ENCODE data around the gene EXOC3L1. TPM values are rescaled to one million over a fixed set of nuclear protein-coding genes. Genes with fewer than 3 reads are reported as not detected.

The EXOC3L1 gene
- total RNA-seq, 1 donor from 2014 or later, result 4.1 TPM

- DNase-seq, result no peak
Observed at GRCh38 chr16:67186550-67186950, 3.4 kb downstream of the EXOC3L1 start.

GRCh38 chr16:67185651-67186134, 4.2 kb downstream of the EXOC3L1 start:
- intact Hi-C loops (cut with micrococcal nuclease), result no loop called here
- DNase-seq (no peak), ATAC-seq (no peak)

More at GRCh38 chr16:67186550-67186950, 3.4 kb downstream of the EXOC3L1 start:
- no peak for ATAC-seq
- intact Hi-C loops (cut with micrococcal nuclease), result no loop called here

GRCh38 chr16:67184995-67185650, 4.8 kb downstream of the EXOC3L1 start:
- ATAC-seq (peak; percentile 54), DNase-seq (peak; percentile 97)
- intact Hi-C loops (cut with micrococcal nuclease), result no loop called here

- DNase-seq (peak; percentile 52), ATAC-seq (peak; percentile 29)
- intact Hi-C loops (cut with micrococcal nuclease), result no loop called here
Observed at GRCh38 chr16:67184453-67184994, 5.4 kb downstream of the EXOC3L1 start.

GRCh38 chr16:67183627-67184452, 6.1 kb downstream of the EXOC3L1 start, which contains the start of gene MATCAP1:
MATCAP1 (minus strand) TSS chr16:67183963; CDS start chr16:67180610, 3,353 bp downstream.
- peak; percentile 93 for ATAC-seq
- DNase-seq, result peak; percentile 96
- intact Hi-C loops (cut with micrococcal nuclease), result no loop called here

GRCh38 chr16:67183284-67183626, 6.7 kb downstream of the EXOC3L1 start:
- DNase-seq (no peak), ATAC-seq (no peak)
- intact Hi-C loops (cut with micrococcal nuclease), result no loop called here

GRCh38 chr16:67182288-67182687, 7.6 kb downstream of the EXOC3L1 start:
- intact Hi-C loops (cut with micrococcal nuclease), result no loop called here
- ATAC-seq (no peak), DNase-seq (no peak)

- intact Hi-C loops (cut with micrococcal nuclease), result no loop called here
- no peak for ATAC-seq
- no peak for DNase-seq
Observed at GRCh38 chr16:67181346-67181745, 8.6 kb downstream of the EXOC3L1 start.

GRCh38 chr16:67180166-67180565, 9.8 kb downstream of the EXOC3L1 start:
- DNase-seq, result no peak
- intact Hi-C loops (cut with micrococcal nuclease), result no loop called here
- no peak for ATAC-seq

- DNase-seq, result no peak
- no peak for ATAC-seq
- intact Hi-C loops (cut with micrococcal nuclease), result no loop called here
Observed at GRCh38 chr16:67179421-67180080, 10.4 kb downstream of the EXOC3L1 start.

GRCh38 chr16:67177743-67178699, 11.9 kb downstream of the EXOC3L1 start:
- ATAC-seq (peak; percentile 45), DNase-seq (peak; percentile 82)
- intact Hi-C loops (cut with micrococcal nuclease), result no loop called here

- ATAC-seq (no peak), DNase-seq (no peak)
- intact Hi-C loops (cut with micrococcal nuclease), result no loop called here
Observed at GRCh38 chr16:67176662-67177061, 13.3 kb downstream of the EXOC3L1 start.

GRCh38 chr16:67174706-67175231, 15.2 kb downstream of the EXOC3L1 start:
- intact Hi-C loops (cut with micrococcal nuclease), result no loop called here
- no peak for DNase-seq
- no peak for ATAC-seq

GRCh38 chr16:67173808-67174705, 15.9 kb downstream of the EXOC3L1 start:
- DNase-seq, result peak; percentile 94
- intact Hi-C loops (cut with micrococcal nuclease), result no loop called here

GRCh38 chr16:67173323-67173722, 16.6 kb downstream of the EXOC3L1 start:
- no peak for ATAC-seq
- intact Hi-C loops (cut with micrococcal nuclease), result no loop called here
- DNase-seq, result no peak

More at GRCh38 chr16:67173808-67174705, 15.9 kb downstream of the EXOC3L1 start:
- peak; percentile 71 for ATAC-seq

GRCh38 chr16:67170949-67171649, 18.8 kb downstream of the EXOC3L1 start:
- no peak for DNase-seq
- peak; percentile 8 for ATAC-seq
- intact Hi-C loops (cut with micrococcal nuclease), result no loop called here
